GM12864 (cell line): ENCODE results near the gene CHST10.
"Not testable (repeated sequence)": the region's sequence is repeated elsewhere in the genome, so short reads cannot be mapped to it uniquely, and the experiment has no call there.

Source experiments
- DNase-seq: peaks from one replicate; pipeline ENCODE4 v3.0.0-alpha.2; 2011; ENCODE audit warnings: low read depth
- H3K4me3 ChIP-seq: 2 replicates; pipeline ENCODE4 v1.5.1; 2011; ENCODE audit warnings: mild to moderate bottlenecking, low read depth, low read length, control low read depth
- TF ChIP-seq, protein P1 (sequence below): IDR thresholded peaks from 2 replicates; pipeline ENCODE4 v1.5.1; 2011; ENCODE audit warnings: low read depth, mild to moderate bottlenecking, moderate library complexity, low read length, control low read depth, inconsistent platforms; ENCODE audit errors: missing control alignments

Gene CHST10

GRCh38 chr2:100416935-100417710 lies at the start of gene CHST10:
TSS of gene CHST10 (minus strand) at chr2:100417668. CDS start at chr2:100406675, 10,993 bp downstream.
- H3K4me3 ChIP-seq, result peak within 1 kb of the TSS; percentile 78
- TF ChIP-seq, protein P1, sequence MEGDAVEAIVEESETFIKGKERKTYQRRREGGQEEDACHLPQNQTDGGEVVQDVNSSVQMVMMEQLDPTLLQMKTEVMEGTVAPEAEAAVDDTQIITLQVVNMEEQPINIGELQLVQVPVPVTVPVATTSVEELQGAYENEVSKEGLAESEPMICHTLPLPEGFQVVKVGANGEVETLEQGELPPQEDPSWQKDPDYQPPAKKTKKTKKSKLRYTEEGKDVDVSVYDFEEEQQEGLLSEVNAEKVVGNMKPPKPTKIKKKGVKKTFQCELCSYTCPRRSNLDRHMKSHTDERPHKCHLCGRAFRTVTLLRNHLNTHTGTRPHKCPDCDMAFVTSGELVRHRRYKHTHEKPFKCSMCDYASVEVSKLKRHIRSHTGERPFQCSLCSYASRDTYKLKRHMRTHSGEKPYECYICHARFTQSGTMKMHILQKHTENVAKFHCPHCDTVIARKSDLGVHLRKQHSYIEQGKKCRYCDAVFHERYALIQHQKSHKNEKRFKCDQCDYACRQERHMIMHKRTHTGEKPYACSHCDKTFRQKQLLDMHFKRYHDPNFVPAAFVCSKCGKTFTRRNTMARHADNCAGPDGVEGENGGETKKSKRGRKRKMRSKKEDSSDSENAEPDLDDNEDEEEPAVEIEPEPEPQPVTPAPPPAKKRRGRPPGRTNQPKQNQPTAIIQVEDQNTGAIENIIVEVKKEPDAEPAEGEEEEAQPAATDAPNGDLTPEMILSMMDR, result no peak
- DNase-seq, result no peak

DNA sequence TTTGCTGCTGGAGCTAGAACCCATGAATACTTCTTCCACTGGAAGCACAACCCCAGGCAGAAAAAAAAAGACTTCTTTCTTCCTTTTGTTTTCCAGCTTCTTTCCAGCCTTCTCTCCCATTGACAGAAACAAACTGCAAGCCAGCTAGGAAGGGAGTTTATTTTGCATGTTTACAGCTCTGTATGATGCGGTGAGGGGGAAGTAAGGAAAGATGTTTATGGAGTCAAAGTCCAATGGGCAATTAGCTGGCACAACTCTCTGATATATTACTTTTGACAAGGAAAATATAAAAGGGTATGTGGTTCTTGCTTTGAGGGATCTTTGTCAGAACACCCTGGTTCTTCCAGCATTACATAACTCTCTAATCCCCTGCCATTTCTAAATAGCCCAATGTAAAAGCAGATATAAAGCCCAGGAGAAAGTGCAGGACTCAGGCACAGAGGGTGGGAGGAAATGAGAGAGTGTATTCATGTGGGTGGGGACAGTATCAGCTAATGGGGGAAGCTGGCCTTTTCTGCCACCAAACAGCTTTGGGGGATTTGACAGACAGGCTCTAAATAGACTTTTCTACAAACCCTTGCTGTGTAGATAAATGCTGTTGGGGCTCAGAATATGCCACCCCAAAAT lies 43.5 kb upstream of the CHST10 start:
- no peak for DNase-seq
- H3K4me3 ChIP-seq, result no peak overlapping the region
- TF ChIP-seq, protein P1, result no peak

DNA sequence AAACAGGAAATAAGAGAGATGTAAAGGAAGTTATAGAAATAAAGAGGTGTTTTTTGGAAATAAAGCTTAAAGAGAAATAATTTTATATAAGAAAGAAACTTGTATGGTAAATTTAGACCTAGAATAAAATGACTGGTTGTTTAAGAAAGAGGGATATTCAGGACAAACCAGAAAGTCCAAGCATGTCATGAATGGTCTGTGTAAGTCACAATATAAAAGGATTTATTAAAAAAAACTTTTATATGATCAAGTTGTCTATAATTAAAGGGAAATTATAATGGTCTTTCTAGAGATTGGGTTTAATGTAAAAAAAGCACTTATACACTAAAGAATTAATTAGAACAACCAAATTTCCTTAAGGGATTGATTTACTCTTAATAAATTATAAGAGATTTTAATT lies 38.9 kb upstream of the CHST10 start:
- not testable (repeated sequence) for H3K4me3 ChIP-seq, DNase-seq

GRCh38 chr2:100453853-100454252 lies 36.4 kb upstream of the CHST10 start:
- TF ChIP-seq, protein P1, result no peak
- no peak overlapping the region for H3K4me3 ChIP-seq
- DNase-seq, result peak; percentile 19

- TF ChIP-seq, protein P1, result no peak
- DNase-seq, result no peak
- no peak overlapping the region for H3K4me3 ChIP-seq
Observed at GRCh38 chr2:100451734-100452133, 34.3 kb upstream of the CHST10 start.

DNA sequence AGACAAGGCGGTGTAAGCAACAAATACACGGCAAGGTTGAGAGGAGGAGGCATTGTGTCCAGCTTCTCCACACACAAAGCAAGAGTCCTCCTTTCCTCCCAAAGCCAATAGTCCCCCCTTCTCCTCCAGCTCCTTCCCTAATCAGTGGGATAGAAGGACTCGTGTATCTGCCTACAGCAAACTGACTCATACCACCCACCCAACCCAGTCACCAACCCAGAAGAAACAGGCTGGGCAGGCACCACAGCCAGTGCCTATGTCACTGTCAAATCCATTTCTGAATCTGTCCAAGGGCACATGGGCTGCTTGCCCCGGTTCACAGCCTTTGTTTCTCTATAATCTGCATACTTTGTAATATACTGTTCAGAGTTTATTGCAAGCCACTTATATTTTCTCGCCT lies 33.6 kb upstream of the CHST10 start:
- no peak overlapping the region for H3K4me3 ChIP-seq
- no peak for DNase-seq
- TF ChIP-seq, protein P1, result no peak

DNA sequence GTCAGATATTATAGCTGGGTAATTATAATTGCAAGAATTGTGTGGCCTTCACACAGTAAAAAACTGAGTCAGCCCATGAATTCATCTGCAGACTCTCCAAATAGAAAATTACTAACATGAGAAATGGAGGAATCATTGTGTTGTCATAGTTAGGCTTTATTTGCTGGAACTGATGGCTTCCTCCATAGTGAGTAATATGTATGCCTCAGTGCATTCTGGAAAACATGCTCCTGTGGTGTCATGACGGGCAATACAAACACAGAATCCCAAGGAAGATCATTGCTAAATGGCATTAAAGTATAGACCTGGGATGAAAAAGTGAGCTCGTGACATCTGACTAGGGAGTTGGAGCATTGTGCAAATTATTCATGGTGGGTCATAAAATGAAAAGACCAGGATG lies 29.2 kb upstream of the CHST10 start:
- DNase-seq, result no peak
- no peak overlapping the region for H3K4me3 ChIP-seq
- TF ChIP-seq, protein P1, result no peak
